OCI-LY7 (cell line): ENCODE measurements around the gene EPB41L2. TPM values are rescaled to one million over a fixed set of nuclear protein-coding genes. Genes with fewer than 3 reads are reported as not detected.

Source experiments
- BruUV-seq: library from RNA; stranded (reverse); fragments of 400-500 nt; replicated peaks from 2 replicates; lab custom pipeline; 2021; lab: Mats Ljungman, UMichigan
- CTCF ChIA-PET: fragments of 300-600 bp; sonication (Branson Sonifier 250); formaldehyde crosslinking; loops from one replicate; lab custom pipeline; 2022; ENCODE audit warnings: antibody characterized with exemption; ENCODE audit not compliant: unreplicated experiment; lab: Charles Lee
- POLR2A ChIA-PET: fragments of 300-600 bp; sonication (Branson Sonifier 250); formaldehyde crosslinking; loops from one replicate; lab custom pipeline; 2022; ENCODE audit warnings: antibody characterized with exemption; lab: Charles Lee
- DNase-seq: peaks from one replicate; pipeline ENCODE4 v3.0.0-alpha.2; 2015; ENCODE audit warnings: low spot score
- H2AFZ ChIP-seq: fragments of 200-600 bp; sonication (generic), shearing (Covaris generic); 2 replicates; pipeline ENCODE4 v1.6.1; 2014; ENCODE audit warnings: mild to moderate bottlenecking, antibody characterized with exemption, low read length, moderate library complexity
- H3K27ac ChIP-seq: fragments of 200-600 bp; sonication (generic); 2 replicates; pipeline ENCODE4 v1.5.1; 2014; ENCODE audit warnings: mixed run types, low read depth, mild to moderate bottlenecking, moderate library complexity, low read length, inconsistent platforms; ENCODE audit not compliant: poor library complexity, severe bottlenecking
- H3K36me3 ChIP-seq: fragments of 200-600 bp; sonication (generic); 2 replicates; pipeline ENCODE4 v1.6.1; 2014; ENCODE audit warnings: mild to moderate bottlenecking, antibody characterized with exemption, low read length, moderate library complexity, mixed read lengths; ENCODE audit not compliant: insufficient read depth
- H3K4me1 ChIP-seq: fragments of 200-600 bp; sonication (generic); 2 replicates; pipeline ENCODE4 v1.5.1; 2014; ENCODE audit warnings: mild to moderate bottlenecking, low read length; ENCODE audit not compliant: insufficient read depth, poor library complexity, severe bottlenecking
- H3K4me2 ChIP-seq: fragments of 200-600 bp; sonication (generic); 2 replicates; pipeline ENCODE4 v1.6.1; 2014; ENCODE audit warnings: mild to moderate bottlenecking, low read length
- H3K4me3 ChIP-seq: fragments of 200-600 bp; sonication (generic); 2 replicates; pipeline ENCODE4 v1.5.1; 2014; ENCODE audit warnings: mild to moderate bottlenecking, low read depth, low read length; ENCODE audit not compliant: poor library complexity, severe bottlenecking
- H3K79me2 ChIP-seq: fragments of 200-600 bp; sonication (generic); 2 replicates; pipeline ENCODE4 v1.6.1; 2016; ENCODE audit warnings: low read depth, mild to moderate bottlenecking, low read length, moderate library complexity, mixed read lengths; ENCODE audit not compliant: insufficient read depth
- H3K9me2 ChIP-seq: fragments of 200-600 bp; sonication (generic); 2 replicates; pipeline ENCODE4 v1.6.1; 2016; ENCODE audit warnings: mild to moderate bottlenecking, low read length, mixed read lengths; ENCODE audit not compliant: insufficient read depth
- H3K9me3 ChIP-seq: fragments of 200-600 bp; sonication (generic); 2 replicates; pipeline ENCODE4 v1.6.1; 2014; ENCODE audit warnings: mild to moderate bottlenecking, mixed run types, low read length, mixed read lengths
- H4K20me1 ChIP-seq: fragments of 200-600 bp; sonication (generic); 2 replicates; pipeline ENCODE4 v1.6.1; 2014; ENCODE audit warnings: mild to moderate bottlenecking, antibody characterized with exemption, low read length, moderate library complexity, mixed read lengths; ENCODE audit not compliant: insufficient read depth
- CTCF ChIP-seq: fragments of 200-600 bp; sonication (generic); conservative IDR thresholded peaks from 2 replicates; pipeline ENCODE4 v1.5.1; 2014; ENCODE audit warnings: mild to moderate bottlenecking, antibody characterized with exemption, low read length, moderate library complexity, mixed read lengths
- EZH2phosphoT487 ChIP-seq: fragments of 200-600 bp; sonication (generic); IDR thresholded peaks from 2 replicates; pipeline ENCODE4 v1.6.1; 2018; ENCODE audit warnings: low read depth, borderline replicate concordance, mild to moderate bottlenecking, mixed run types, antibody characterized with exemption, low read length, moderate library complexity, mixed read lengths
- intact Hi-C: fragments of 100-400 bp; cut with micrococcal nuclease; formaldehyde crosslinking; loops from one replicate; pipeline ENCODE4 v1.10.0; 2022; ENCODE audit not compliant: unreplicated experiment
- total RNA-seq, 2 experiments: library from RNA; depleted of rRNA in 1 of 2; stranded (reverse); fragments of >200 nt in 1 of 2; shearing (Covaris generic) in 1 of 2; gene quantifications; 2 replicates each; pipeline ENCODE4 v1.2.3, GENCODE V29; 2014 to 2022

EPB41L2 gene
- total RNA-seq, 2 experiments from 2014 or later = 36.7 to 138 TPM

GRCh38 chr6:131015630-131016263 is 47.3 kb downstream of the EPB41L2 start:
- ChIA-PET POLR2A (interaction anchor here (0.6 to 2.0 kb wide), 4 partner anchors 23 to 1755 kb away, joined by 3 to 6 read pairs (median 3); no protein-coding TSS in a partner anchor), CTCF (no interaction called here)
- H3K9me3 ChIP-seq = 0 out of 2 replicates have a peak, but pooled peaks cover 7% of the 10 kb centered on the region
- H3K79me2 ChIP-seq = peaks cover 37% of the 10 kb centered on the region; the same call in 1 of the 2 replicates
- H3K4me1 ChIP-seq = no peaks in the 10 kb centered on the region
- intact Hi-C loops = no loop called here
- H4K20me1 ChIP-seq = 0 out of 2 replicates have a peak, but pooled peaks cover 3% of the 10 kb centered on the region
- no peak overlapping the region for H3K4me2 ChIP-seq
- no peak for TF ChIP-seq EZH2phosphoT487
- no peak overlapping the region for H3K27ac ChIP-seq
- H3K9me2 ChIP-seq = no peaks in the 10 kb centered on the region
- no peak for DNase-seq
- H3K36me3 ChIP-seq = no peaks in the 10 kb centered on the region
- H3K4me3 ChIP-seq = no peak overlapping the region
- no TSS peak for BruUV-seq
- no peak overlapping the region for H2AFZ ChIP-seq

- intact Hi-C loops = no loop called here
- Histone ChIP-seq H3K9me2 (no peaks in the 10 kb centered on the region), H3K36me3 (peaks cover under 1% of the 10 kb centered on the region; the same call in 1 of the 2 replicates), H3K4me1 (no peaks in the 10 kb centered on the region), H2AFZ (no peak overlapping the region), H3K9me3 (0 out of 2 replicates have a peak, but pooled peaks cover 7% of the 10 kb centered on the region), H3K4me2 (no peak overlapping the region), H4K20me1 (0 out of 2 replicates have a peak, but pooled peaks cover 3% of the 10 kb centered on the region), H3K79me2 (peaks cover 38% of the 10 kb centered on the region; the same call in 1 of the 2 replicates), H3K4me3 (no peak overlapping the region), H3K27ac (no peak overlapping the region)
- DNase-seq = no peak
- no TSS peak for BruUV-seq
- ChIA-PET CTCF (no interaction called here), POLR2A (interaction anchor here (2.0 to 2.2 kb wide), 2 partner anchors 11 to 22 kb away, joined by 6 to 7 read pairs; no protein-coding TSS in a partner anchor)
- TF ChIP-seq CTCF (no peak), EZH2phosphoT487 (no peak)
Observed at GRCh38 chr6:131015025-131015591, 47.9 kb downstream of the EPB41L2 start.

DNA sequence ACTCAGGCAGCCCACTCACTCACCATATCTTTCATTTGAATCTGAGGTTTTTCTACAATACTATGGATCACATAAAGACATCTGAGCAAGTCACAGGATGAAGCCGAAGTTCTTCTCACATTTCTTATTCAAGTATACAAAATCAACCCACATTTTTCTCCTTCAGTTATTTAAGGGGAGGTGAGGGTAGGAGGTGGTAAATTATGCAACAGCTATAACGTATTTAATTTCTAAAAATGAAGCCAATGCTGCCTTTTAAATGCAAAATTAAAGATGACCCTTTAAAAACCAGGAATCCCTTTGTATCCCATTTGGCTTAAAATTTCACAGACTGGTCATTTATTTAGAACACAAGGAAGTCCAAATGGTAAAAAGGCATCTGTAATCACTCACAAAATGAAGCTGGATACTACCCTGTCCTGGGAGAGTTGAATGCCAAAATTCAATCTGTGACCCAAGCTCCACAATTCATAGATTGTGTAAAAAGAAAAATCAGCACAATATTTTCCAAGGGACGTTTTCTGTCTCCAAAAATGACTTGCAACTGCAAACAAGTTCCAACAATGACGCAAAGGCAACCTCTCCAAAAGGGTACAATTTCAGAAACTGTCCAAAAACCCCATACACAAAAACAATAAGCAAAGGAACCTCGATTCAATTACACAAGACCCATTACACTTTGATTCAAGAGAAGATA is 48.8 kb downstream of the EPB41L2 start:
- TF ChIP-seq CTCF = no peak
- no peak for TF ChIP-seq EZH2phosphoT487
- no peak for DNase-seq
- ChIA-PET POLR2A (interaction anchor here (0.6 to 2.2 kb wide), 8 partner anchors 10 to 106 kb away, joined by 3 to 7 read pairs (median 4); no protein-coding TSS in a partner anchor), CTCF (no interaction called here)
- Histone ChIP-seq H3K9me3 (peaks cover 14% of the 10 kb centered on the region; the same call in 1 of the 2 replicates), H3K4me1 (no peaks in the 10 kb centered on the region), H2AFZ (no peak overlapping the region), H4K20me1 (0 out of 2 replicates have a peak, but pooled peaks cover 3% of the 10 kb centered on the region), H3K4me3 (no peak overlapping the region), H3K27ac (no peak overlapping the region), H3K36me3 (peaks cover 6% of the 10 kb centered on the region; the same call in 1 of the 2 replicates), H3K4me2 (no peak overlapping the region), H3K9me2 (no peaks in the 10 kb centered on the region), H3K79me2 (peaks cover 46% of the 10 kb centered on the region; the same call in 1 of the 2 replicates)
- intact Hi-C loops = no loop called here
- BruUV-seq = no TSS peak
